ENCODE measurements around the gene RAB5B. TPM values are rescaled to one million over a fixed set of nuclear protein-coding genes. Genes with fewer than 3 reads are reported as not detected.

Gene RAB5B
- 75.8 and 84.4 TPM in 2 replicates for total RNA-seq (2013; cell fraction: nucleolus; rRNA removed)
- total RNA-seq (2014; rRNA removed) (28.7 and 32.8 TPM in 2 replicates), total RNA-seq (2014; rRNA removed; fragmentation: Illumina TruSeq; extraction: Trizol) (29.1 and 31.8 TPM in 2 replicates), total RNA-seq (2021) (50.9 and 54.2 TPM in 2 replicates), polyA plus RNA-seq (2011; rRNA removed) (149 and 150 TPM in 2 replicates), polyA plus RNA-seq (2014; fragmentation: Illumina TruSeq; extraction: Trizol) (66.7 and 78.2 TPM in 2 replicates), polyA plus RNA-seq (2014; fragmentation: Nextera tagmentation; extraction: Ambion mirVana) (10 to 100 TPM in 1 of 2 experiments, 1 to 10 TPM in 1; 7.5 to 11.3 TPM), polyA plus RNA-seq (2014; rRNA removed) (46.0 and 53.6 TPM in 2 replicates), polyA plus RNA-seq (2016; fragmentation: Nextera tagmentation; extraction: Ambion mirVana) (10 to 100 TPM; 37.2 to 38.4 TPM), polyA minus RNA-seq (2011; rRNA and poly(A)+ RNA removed) (106 and 129 TPM in 2 replicates), Bru-seq, nascent RNA (percentile 89 among the genes with signal in this experiment), BruChase-seq, experiment 1, labeled RNA remaining after a 6-hour chase (percentile 96 among the genes with signal in this experiment), BruChase-seq, experiment 2, labeled RNA remaining after a 2-hour chase (percentile 94 among the genes with signal in this experiment)
- 33.1 TPM for polyA plus RNA-seq (2011; ENCODE audit: low read depth)
- polyA plus RNA-seq (2011; cell fraction: cytosol; rRNA removed): 105 and 112 TPM in 2 replicates
- 57.0 and 68.7 TPM in 2 replicates for polyA plus RNA-seq (2011; cell fraction: nucleus; rRNA removed)
- 49.6 and 57.5 TPM in 2 replicates for polyA plus RNA-seq (2012)
- 25.5 and 38.4 TPM in 2 replicates for polyA minus RNA-seq (2011; cell fraction: cytosol; rRNA and poly(A)+ RNA removed)
- polyA minus RNA-seq (2011; cell fraction: nucleus; rRNA and poly(A)+ RNA removed): 20.3 and 27.7 TPM in 2 replicates
- long read RNA-seq, experiment 1, full-length matches to known transcripts: 3 of 4 reads
- long read RNA-seq, experiment 1, partial matches to known transcripts: 0 of 4 reads
- long read RNA-seq, experiment 1, other reads (novel, unspliced or antisense): 1 of 4 reads
- long read RNA-seq, experiment 2, partial matches to known transcripts: 0 of 4 reads
- long read RNA-seq, experiment 2, other reads (novel, unspliced or antisense): 4 of 4 reads

- ChIA-PET SMC1A (ENCODE audit: uncharacterized antibody, unreplicated experiment) (interaction anchor here (0.8 to 2.9 kb wide), 19 partner anchors 9 to 235 kb away, joined by 3 to 37 read pairs (median 4); partner anchors contain the start of genes DNAJC14, ORMDL2, SARNP and SUOX), RAD21 (ENCODE audit: unreplicated experiment) (interaction anchor here (0.5 to 3.5 kb wide), 29 partner anchors 11 to 685 kb away, joined by 3 to 56 read pairs (median 4); partner anchors contain the start of genes CD63, DGKA, DNAJC14 and ESYT1), CTCF (interaction anchor here (0.7 to 3.1 kb wide), 18 partner anchors 9 to 235 kb away, joined by 3 to 55 read pairs (median 5); partner anchors contain the start of genes ORMDL2, PYM1 and SUOX), POLR2A (interaction anchor here (0.5 to 3.6 kb wide), 41 partner anchors 10 to 1649 kb away, joined by 3 to 85 read pairs (median 6); partner anchors contain the start of genes CD63, COPZ1, DGKA and DNAJC14)
- DNase-seq (ENCODE audit: low read depth, low spot score): peak; percentile 100
- peak; percentile 97 for FAIRE-seq
- under 1% methylated on average over 39 of the region's 39 CpGs for WGBS (ENCODE audit: insufficient coverage, insufficient replicate concordance, low lambda C conversion rate, missing lambda C conversion rate)
- H4K20me1 ChIP-seq (ENCODE audit: control insufficient read depth, insufficient read depth): no peaks in the 10 kb centered on the region
- BruUV-seq (replicated peaks): no TSS peak
- H3K9ac ChIP-seq (ENCODE audit: control insufficient read depth, insufficient read depth, low read length): peak within 1 kb of the TSS; percentile 86
- ATAC-seq: peak; percentile 91
- peaks cover 0 to 14% of the 10 kb centered on the region in 2 experiments for H3K36me3 ChIP-seq (ENCODE audit: control insufficient read depth in 2 of 2, insufficient read depth in 2 of 2, low read length in 1 of 2)
- H2AFZ ChIP-seq (ENCODE audit: control insufficient read depth, low read depth, low read length): peak within 1 kb of the TSS; percentile 88
- no peaks in the 10 kb centered on the region for H3K27me3 ChIP-seq (replicated peaks in 1 of 2; ENCODE audit: control insufficient read depth in 2 of 2, insufficient read depth in 2 of 2, low read length in 1 of 2)
- in situ Hi-C loops (cut with MboI): no loop called here
- peaks cover 2% of the 10 kb centered on the region; the same call in 1 of the 2 replicates for H3K4me1 ChIP-seq (ENCODE audit: control insufficient read depth, insufficient read depth, low read length)
- no peaks in the 10 kb centered on the region for H3K9me3 ChIP-seq (replicated peaks; ENCODE audit: control insufficient read depth, insufficient read depth, low read length)
- intact Hi-C loops (cut with micrococcal nuclease; ENCODE audit: unreplicated experiment): loop anchor here (1.0 to 5.0 kb wide), 4 partner anchors 42 to 474 kb away; partner anchors contain the start of genes DGKA, DNAJC14, RPS26 and TIMELESS
- H3K79me2 ChIP-seq (ENCODE audit: control insufficient read depth, insufficient read depth, low read length): peaks cover 44% of the 10 kb centered on the region
- H3K4me3 ChIP-seq: peak within 1 kb of the TSS; percentile 88
- peak within 1 kb of the TSS; percentile 85 for H3K27ac ChIP-seq (ENCODE audit: control insufficient read depth, insufficient read depth)
- H3K4me2 ChIP-seq (ENCODE audit: control insufficient read depth, insufficient read depth): peak within 1 kb of the TSS; percentile 80
- TF ChIP-seq DPF2 (IDR thresholded peaks at IDR 0.05): peak; percentile 100
- peak; percentile 94 for TF ChIP-seq NFYA (IDR thresholded peaks at IDR 0.05; ENCODE audit: borderline replicate concordance, low read depth, low read length)
- TF ChIP-seq BHLHE40 (IDR thresholded peaks at IDR 0.05; ENCODE audit: borderline replicate concordance in 1 of 2, low read depth in 2 of 2, low read length in 1 of 2): peak in 1 of 2 experiments; percentile 31; a peak in 2 of 4 replicates
- TF ChIP-seq CBFB (IDR thresholded peaks at IDR 0.05; ENCODE audit: low read depth): no peak
- 0 out of 2 replicates have a peak, but pooled peaks have one; percentile 16 for TF ChIP-seq ZBED1 (IDR thresholded peaks at IDR 0.05; ENCODE audit: borderline replicate concordance)
- TF ChIP-seq TCF12 (IDR thresholded peaks at IDR 0.05; ENCODE audit: low read depth, low read length): peak; percentile 85
- no peak for TF ChIP-seq SUZ12 (IDR thresholded peaks at IDR 0.05; ENCODE audit: unreplicated experiment)
- no peak for TF ChIP-seq IRF4 (IDR thresholded peaks at IDR 0.05; ENCODE audit: low read depth, low read length)
- peak; percentile 92 for TF ChIP-seq FOXK2 (IDR thresholded peaks at IDR 0.05)
- TF ChIP-seq POLR2AphosphoS2 (IDR thresholded peaks at IDR 0.05; ENCODE audit: low read depth, low read length): peak; percentile 77
- TF ChIP-seq KLF5 (IDR thresholded peaks at IDR 0.05; ENCODE audit: partially characterized antibody): peak; percentile 98
- 0 out of 4 replicates have a peak, but pooled peaks of 1 of the 2 experiments have one; percentile 34 for TF ChIP-seq SRF (IDR thresholded peaks at IDR 0.05; ENCODE audit: low read depth in 2 of 2, low read length in 2 of 2)
- no peak for TF ChIP-seq MTA2 (IDR thresholded peaks at IDR 0.05; ENCODE audit: low read depth)
- TF ChIP-seq SREBF1 (IDR thresholded peaks at IDR 0.05; ENCODE audit: low read length): peak; percentile 73; the same call in 1 of the 2 replicates
- TF ChIP-seq ETV6 (conservative IDR thresholded peaks at IDR 0.05 in 1 of 2, IDR thresholded peaks at IDR 0.05 in 1 of 2; ENCODE audit: borderline replicate concordance in 1 of 2, low read depth in 1 of 2): no peak
- no peak for TF ChIP-seq RELB (IDR thresholded peaks at IDR 0.05; ENCODE audit: low read depth)
- peak; percentile 95; the same call in 1 of the 2 replicates for TF ChIP-seq HDGF (IDR thresholded peaks at IDR 0.05)
These were observed at the start of gene RAB5B for GRCh38 chr12:55973599-55974307. RAB5B (plus strand) TSS chr12:55974078; CDS start chr12:55986961, 12,883 bp downstream.
